HG03280 (cell line): ENCODE measurements around the gene EZH2.

Source experiments
- ATAC-seq: cut with Tn5 transposase; IDR thresholded peaks from one replicate; pipeline ENCODE4 v1.9.1; 2021; ENCODE audit warnings: mild to moderate bottlenecking, moderate library complexity; ENCODE audit not compliant: unreplicated experiment

EZH2 gene

GRCh38 chr7:148813890-148814289 lies 70.2 kb downstream of the EZH2 start:
- ATAC-seq, result no peak

- no peak for ATAC-seq
Measured at GRCh38 chr7:148811892-148812291, 72.2 kb downstream of the EZH2 start.

GRCh38 chr7:148809856-148810255 lies 74.2 kb downstream of the EZH2 start:
- ATAC-seq, result no peak

- ATAC-seq, result no peak
Measured at GRCh38 chr7:148807436-148807835, 76.7 kb downstream of the EZH2 start.

GRCh38 chr7:148806187-148806586 lies 77.9 kb downstream of the EZH2 start:
- no peak for ATAC-seq

- no peak for ATAC-seq
Measured at GRCh38 chr7:148804343-148805235, 79.5 kb downstream of the EZH2 start.

- no peak for ATAC-seq
Measured at GRCh38 chr7:148803094-148803493, 81.0 kb downstream of the EZH2 start.

- ATAC-seq, result no peak
Measured at GRCh38 chr7:148802101-148802493, 82.0 kb downstream of the EZH2 start.

- no peak for ATAC-seq
Measured at GRCh38 chr7:148800677-148801076, 83.4 kb downstream of the EZH2 start.

GRCh38 chr7:148799893-148800555 lies 84.1 kb downstream of the EZH2 start:
- ATAC-seq, result no peak

GRCh38 chr7:148796841-148797240 lies 87.2 kb downstream of the EZH2 start:
- no peak for ATAC-seq

- ATAC-seq, result no peak
Measured at GRCh38 chr7:148794476-148794875, 89.6 kb downstream of the EZH2 start.

GRCh38 chr7:148793590-148793989 lies 90.5 kb downstream of the EZH2 start:
- ATAC-seq, result no peak

GRCh38 chr7:148791546-148791945 lies 92.5 kb downstream of the EZH2 start:
- ATAC-seq, result no peak

GRCh38 chr7:148790850-148791249 lies 93.2 kb downstream of the EZH2 start:
- no peak for ATAC-seq

- ATAC-seq, result no peak
Measured at GRCh38 chr7:148790131-148790726, 93.9 kb downstream of the EZH2 start.

- no peak for ATAC-seq
Measured at GRCh38 chr7:148789220-148789619, 94.9 kb downstream of the EZH2 start.

- ATAC-seq, result no peak
Measured at GRCh38 chr7:148787571-148788295, 96.4 kb downstream of the EZH2 start.

GRCh38 chr7:148783801-148784527 lies 100.1 kb downstream of the EZH2 start:
- ATAC-seq, result no peak

- ATAC-seq, result no peak
Measured at GRCh38 chr7:148782757-148783456, 101.2 kb downstream of the EZH2 start.
